Mesenchymal stem cell (in vitro differentiated cells and primary cell): ENCODE data around the gene NRTN.

Experiments used
- DNase-seq: peaks from one replicate; pipeline ENCODE4 v3.0.0-alpha.2; 2013
- H2AFZ ChIP-seq: one replicate; pipeline ENCODE4 v1.6.1; 2013; ENCODE audit warnings: low read depth, mild to moderate bottlenecking, control low read depth, inconsistent platforms, low read length, moderate library complexity
- H2AK5ac ChIP-seq: 2 replicates; pipeline ENCODE4 v1.6.1; 2013; ENCODE audit warnings: low read length, moderate library complexity, mild to moderate bottlenecking, inconsistent platforms; ENCODE audit not compliant: severe bottlenecking
- H2BK120ac ChIP-seq: one replicate; pipeline ENCODE4 v1.6.1; 2013; ENCODE audit warnings: low read depth, mild to moderate bottlenecking, inconsistent platforms, low read length, moderate library complexity
- H2BK12ac ChIP-seq, 2 experiments: one replicate each; pipeline ENCODE4 v1.6.1; 2013; ENCODE audit warnings: inconsistent platforms in 2 of 2, low read length in 2 of 2, mild to moderate bottlenecking in 2 of 2, moderate library complexity in 2 of 2, control low read depth in 1 of 2
- H2BK15ac ChIP-seq: one replicate; pipeline ENCODE4 v1.6.1; 2013; ENCODE audit warnings: mild to moderate bottlenecking, low read depth, inconsistent platforms; ENCODE audit not compliant: poor library complexity, severe bottlenecking
- H2BK5ac ChIP-seq: 2 replicates; pipeline ENCODE4 v1.6.1; 2013; ENCODE audit warnings: low read depth, mild to moderate bottlenecking, low read length, control low read depth, inconsistent platforms; ENCODE audit not compliant: poor library complexity, severe bottlenecking
- H3K14ac ChIP-seq, 2 experiments: one replicate each; pipeline ENCODE4 v1.6.1; 2013; ENCODE audit warnings: inconsistent platforms in 2 of 2, low read length in 2 of 2, control low read depth in 1 of 2, mild to moderate bottlenecking in 1 of 2, moderate library complexity in 1 of 2
- H3K18ac ChIP-seq, 2 experiments: one replicate each; pipeline ENCODE4 v1.6.1; 2013; ENCODE audit warnings: inconsistent platforms in 2 of 2, low read length in 2 of 2, control low read depth in 1 of 2, low read depth in 1 of 2, mild to moderate bottlenecking in 1 of 2
- H3K23ac ChIP-seq, 2 experiments: one replicate each; pipeline ENCODE4 v1.6.1; 2013; ENCODE audit warnings: inconsistent platforms in 2 of 2, low read length in 2 of 2, mild to moderate bottlenecking in 2 of 2, moderate library complexity in 2 of 2, control low read depth in 1 of 2
- H3K27ac ChIP-seq: 2 replicates; pipeline ENCODE4 v1.5.1; 2013; ENCODE audit warnings: mild to moderate bottlenecking, moderate library complexity, low read length, control low read depth, inconsistent platforms; ENCODE audit not compliant: poor library complexity, severe bottlenecking
- H3K27me3 ChIP-seq, 2 experiments: 2 replicates each; pipeline versions ENCODE4 v1.6.1 to v1.7.0; 2013; ENCODE audit warnings: low read length in 2 of 2, mild to moderate bottlenecking in 2 of 2, moderate library complexity in 2 of 2, control low read depth in 1 of 2, inconsistent platforms in 1 of 2; ENCODE audit not compliant: control insufficient read depth in 1 of 2, insufficient read depth in 1 of 2
- H3K36me3 ChIP-seq, 2 experiments: 2 replicates each; pipeline versions ENCODE4 v1.6.1 to v1.7.0; 2013; ENCODE audit warnings: low read length in 2 of 2, control low read depth in 1 of 2, inconsistent platforms in 1 of 2, low read depth in 1 of 2, mild to moderate bottlenecking in 1 of 2; ENCODE audit not compliant: insufficient read depth in 2 of 2, control insufficient read depth in 1 of 2
- H3K4ac ChIP-seq, 2 experiments: one replicate each; pipeline ENCODE4 v1.6.1; 2013; ENCODE audit warnings: inconsistent platforms in 2 of 2, low read length in 2 of 2, mild to moderate bottlenecking in 2 of 2, moderate library complexity in 2 of 2, control low read depth in 1 of 2, low read depth in 1 of 2
- H3K4me1 ChIP-seq: 2 replicates; pipeline ENCODE4 v1.6.1; 2013; ENCODE audit warnings: low read depth, low read length, control low read depth; ENCODE audit not compliant: control insufficient read depth, insufficient read depth
- H3K4me2 ChIP-seq: 2 replicates; pipeline ENCODE4 v1.6.1; 2013; ENCODE audit warnings: low read length, mild to moderate bottlenecking, inconsistent platforms; ENCODE audit not compliant: poor library complexity, severe bottlenecking
- H3K4me3 ChIP-seq, 2 experiments: 2 replicates each; pipeline versions ENCODE4 v1.5.1 to v1.7.0; 2013; ENCODE audit warnings: low read length in 2 of 2, mild to moderate bottlenecking in 2 of 2, control low read depth in 1 of 2, low read depth in 1 of 2; ENCODE audit not compliant: insufficient read depth in 1 of 2
- H3K79me1 ChIP-seq: replicated peaks from 2 replicates; pipeline ENCODE4 v1.6.1; 2013; ENCODE audit warnings: mild to moderate bottlenecking, control low read depth, low read length, inconsistent platforms; ENCODE audit not compliant: poor library complexity, severe bottlenecking
- H3K9ac ChIP-seq: 2 replicates; pipeline ENCODE4 v1.7.0; 2013; ENCODE audit warnings: mild to moderate bottlenecking, low read length, moderate library complexity
- H3K9me3 ChIP-seq: 2 replicates; pipeline ENCODE4 v1.7.0; 2013; ENCODE audit warnings: mild to moderate bottlenecking, low read length; ENCODE audit not compliant: control insufficient read depth
- H4K8ac ChIP-seq: one replicate; pipeline ENCODE4 v1.6.1; 2013; ENCODE audit warnings: inconsistent platforms, mild to moderate bottlenecking, low read length, moderate library complexity
- H4K91ac ChIP-seq: one replicate; pipeline ENCODE4 v1.6.1; 2013; ENCODE audit warnings: mild to moderate bottlenecking, low read length, inconsistent platforms
- WGBS: methylation state at CpG from one replicate; pipeline ENCODE4 v1.1.7; 2013; ENCODE audit warnings: mixed read lengths; 5-methylcytosine and 5-hydroxymethylcytosine counted together

Gene NRTN

DNA sequence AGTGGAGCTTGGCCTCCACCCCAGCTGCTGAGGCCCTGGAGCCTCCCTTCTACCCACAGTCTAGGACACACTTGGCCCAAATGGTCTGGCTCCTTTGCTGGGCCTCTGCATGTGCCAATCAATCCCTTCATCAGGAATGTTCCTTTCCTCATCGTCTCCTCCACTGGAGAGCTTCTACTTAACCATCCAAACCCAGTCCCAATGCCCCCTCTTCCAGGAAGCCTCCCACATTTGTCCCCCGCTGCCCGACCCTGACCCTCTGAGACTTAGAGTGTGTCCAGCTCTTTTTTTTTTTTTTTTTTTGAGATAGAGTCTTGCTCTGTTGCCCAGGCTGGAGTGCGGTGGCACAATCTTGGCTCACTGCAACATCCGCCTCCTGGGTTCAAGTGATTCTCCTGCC lies 16.4 kb upstream of the NRTN start:
- H2BK5ac ChIP-seq = no peak overlapping the region
- no peak overlapping the region for H3K4ac ChIP-seq
- H2BK120ac ChIP-seq = no peak overlapping the region
- H3K4me1 ChIP-seq = peaks cover 10% of the 10 kb centered on the region
- no peak overlapping the region for H3K4me2 ChIP-seq
- no peaks in the 10 kb centered on the region for H3K9me3 ChIP-seq
- no peak overlapping the region for H2AFZ ChIP-seq
- no peak overlapping the region for H2AK5ac ChIP-seq
- no peak overlapping the region for H3K18ac ChIP-seq
- H3K9ac ChIP-seq = no peak overlapping the region
- peaks cover 43% of the 10 kb centered on the region for H3K79me1 ChIP-seq
- no peaks in the 10 kb centered on the region for H3K27me3 ChIP-seq
- no peak overlapping the region for H4K91ac ChIP-seq
- H2BK12ac ChIP-seq = no peak overlapping the region
- no peak overlapping the region for H2BK15ac ChIP-seq
- H3K36me3 ChIP-seq = peaks cover 58 to 67% of the 10 kb centered on the region in 2 experiments
- H3K27ac ChIP-seq = no peak overlapping the region
- no peak overlapping the region for H3K4me3 ChIP-seq
- WGBS = 98% methylated on average over 3 of the region's 5 CpGs
- no peak overlapping the region for H3K23ac ChIP-seq
- H3K14ac ChIP-seq = no peak overlapping the region
- H4K8ac ChIP-seq = no peak overlapping the region
- no peak for DNase-seq

- no peak overlapping the region for H3K27ac ChIP-seq
- peaks cover 53 to 58% of the 10 kb centered on the region in 2 experiments for H3K36me3 ChIP-seq
- H2AK5ac ChIP-seq = no peak overlapping the region
- peaks cover 9% of the 10 kb centered on the region for H3K4me1 ChIP-seq
- H2BK15ac ChIP-seq = no peak overlapping the region
- no peak overlapping the region for H4K91ac ChIP-seq
- no peak overlapping the region for H3K4me2 ChIP-seq
- no peak overlapping the region for H2BK5ac ChIP-seq
- H3K14ac ChIP-seq = no peak overlapping the region
- no peak overlapping the region for H2AFZ ChIP-seq
- no peaks in the 10 kb centered on the region for H3K27me3 ChIP-seq
- WGBS = 95% methylated on average over 39 of the region's 39 CpGs
- H3K79me1 ChIP-seq = peaks cover 39% of the 10 kb centered on the region
- H3K18ac ChIP-seq = no peak overlapping the region
- H3K9me3 ChIP-seq = no peaks in the 10 kb centered on the region
- H3K4ac ChIP-seq = no peak overlapping the region
- H3K4me3 ChIP-seq = no peak overlapping the region
- no peak overlapping the region for H4K8ac ChIP-seq
- no peak overlapping the region for H3K23ac ChIP-seq
- no peak overlapping the region for H3K9ac ChIP-seq
- no peak overlapping the region for H2BK12ac ChIP-seq
- H2BK120ac ChIP-seq = no peak overlapping the region
- no peak for DNase-seq
These were observed 15.5 kb upstream of the NRTN start for GRCh38 chr19:5789351-5789761.

- DNase-seq = no peak
- Histone ChIP-seq H3K27me3 (no peaks in the 10 kb centered on the region), H3K14ac (no peak overlapping the region), H3K18ac (no peak overlapping the region), H2AFZ (no peak overlapping the region), H3K4me1 (peaks cover 9% of the 10 kb centered on the region), H3K23ac (no peak overlapping the region), H3K27ac (peak overlapping the region; percentile 8), H2BK120ac (no peak overlapping the region), H2AK5ac (peak overlapping the region; percentile 4), H3K4me3 (peak overlapping the region; percentile 94 to 98), H2BK15ac (no peak overlapping the region), H2BK5ac (no peak overlapping the region), H4K8ac (peak overlapping the region; percentile 10), H4K91ac (no peak overlapping the region), H3K9ac (peak overlapping the region; percentile 98), H3K4me2 (peak overlapping the region; percentile 77), H2BK12ac (no peak overlapping the region), H3K79me1 (peaks cover 33% of the 10 kb centered on the region), H3K36me3 (peaks cover 48 to 51% of the 10 kb centered on the region in 2 experiments), H3K9me3 (no peaks in the 10 kb centered on the region), H3K4ac (no peak overlapping the region)
- WGBS = 86% methylated on average over 26 of the region's 26 CpGs
These were observed 14.8 kb upstream of the NRTN start for GRCh38 chr19:5789886-5790558.

GRCh38 chr19:5790559-5791520 lies 14.0 kb upstream of the NRTN start, which contains the start of gene DUS3L:
Gene DUS3L, minus strand, starts transcription at chr19:5791163. Its CDS starts 22 bp downstream, at chr19:5791141.
- H3K14ac ChIP-seq = peak within 1 kb of the TSS in 1 of 2 experiments; percentile 95
- 11% methylated on average over 72 of the region's 72 CpGs for WGBS
- peak within 1 kb of the TSS; percentile 23 for H2AK5ac ChIP-seq
- peak within 1 kb of the TSS; percentile 94 to 98 for H3K4me3 ChIP-seq
- peak within 1 kb of the TSS; percentile 91 to 98 for H3K18ac ChIP-seq
- H3K23ac ChIP-seq = peak within 1 kb of the TSS in 1 of 2 experiments; percentile 65
- peak within 1 kb of the TSS; percentile 95 for H3K27ac ChIP-seq
- peak within 1 kb of the TSS; percentile 75 for H2BK5ac ChIP-seq
- H2AFZ ChIP-seq = peak within 1 kb of the TSS; percentile 98
- peak within 1 kb of the TSS; percentile 92 for H2BK120ac ChIP-seq
- peak within 1 kb of the TSS; percentile 98 for H3K9ac ChIP-seq
- H3K4ac ChIP-seq = peak within 1 kb of the TSS; percentile 80 to 95
- no peaks in the 10 kb centered on the region for H3K9me3 ChIP-seq
- H4K91ac ChIP-seq = peak within 1 kb of the TSS; percentile 100
- DNase-seq = peak; percentile 98
- peaks cover 40 to 43% of the 10 kb centered on the region in 2 experiments for H3K36me3 ChIP-seq
- peaks cover 27% of the 10 kb centered on the region for H3K79me1 ChIP-seq
- H2BK15ac ChIP-seq = peak within 1 kb of the TSS; percentile 70
- peak within 1 kb of the TSS; percentile 100 for H4K8ac ChIP-seq
- H3K4me2 ChIP-seq = peak within 1 kb of the TSS; percentile 77
- H3K4me1 ChIP-seq = peaks cover 9% of the 10 kb centered on the region
- H2BK12ac ChIP-seq = peak within 1 kb of the TSS; percentile 29 to 37
- no peaks in the 10 kb centered on the region for H3K27me3 ChIP-seq
